OCI-LY3 (cell line): ENCODE measurements around the gene REPS1.

Experiments used
- EZH2phosphoT487 ChIP-seq: fragments of 200-600 bp; shearing (Covaris generic); IDR thresholded peaks from 2 replicates; pipeline ENCODE4 v1.6.1; 2018; ENCODE audit warnings: antibody characterized with exemption, mixed run types, low read depth
- TF ChIP-seq, protein P1 (sequence below): fragments of 200-600, 300-600 bp; sonication (generic); IDR thresholded peaks from 2 replicates; pipeline ENCODE4 v1.5.1; 2014; ENCODE audit warnings: antibody characterized with exemption, low read length, low read depth

DNA sequence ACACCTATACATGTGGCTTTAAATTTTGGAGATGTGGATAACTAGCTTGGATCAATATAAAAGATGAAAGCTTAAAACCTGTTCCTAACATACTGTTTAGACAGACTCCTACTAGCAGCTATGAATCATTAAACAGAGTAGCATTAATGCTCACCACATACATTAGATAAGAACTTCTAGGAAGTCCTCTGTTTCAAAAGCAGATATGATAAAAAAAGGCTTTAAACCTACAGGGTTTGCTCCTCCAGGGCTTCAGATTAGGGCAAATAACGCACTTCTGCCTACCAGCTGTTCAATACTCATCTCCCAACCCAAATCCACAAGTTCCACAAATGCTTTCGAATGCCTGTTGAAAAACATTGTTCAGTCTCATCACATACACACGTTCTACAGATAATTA is 1.5 kb downstream of the REPS1 start:
- TF ChIP-seq, protein P1, sequence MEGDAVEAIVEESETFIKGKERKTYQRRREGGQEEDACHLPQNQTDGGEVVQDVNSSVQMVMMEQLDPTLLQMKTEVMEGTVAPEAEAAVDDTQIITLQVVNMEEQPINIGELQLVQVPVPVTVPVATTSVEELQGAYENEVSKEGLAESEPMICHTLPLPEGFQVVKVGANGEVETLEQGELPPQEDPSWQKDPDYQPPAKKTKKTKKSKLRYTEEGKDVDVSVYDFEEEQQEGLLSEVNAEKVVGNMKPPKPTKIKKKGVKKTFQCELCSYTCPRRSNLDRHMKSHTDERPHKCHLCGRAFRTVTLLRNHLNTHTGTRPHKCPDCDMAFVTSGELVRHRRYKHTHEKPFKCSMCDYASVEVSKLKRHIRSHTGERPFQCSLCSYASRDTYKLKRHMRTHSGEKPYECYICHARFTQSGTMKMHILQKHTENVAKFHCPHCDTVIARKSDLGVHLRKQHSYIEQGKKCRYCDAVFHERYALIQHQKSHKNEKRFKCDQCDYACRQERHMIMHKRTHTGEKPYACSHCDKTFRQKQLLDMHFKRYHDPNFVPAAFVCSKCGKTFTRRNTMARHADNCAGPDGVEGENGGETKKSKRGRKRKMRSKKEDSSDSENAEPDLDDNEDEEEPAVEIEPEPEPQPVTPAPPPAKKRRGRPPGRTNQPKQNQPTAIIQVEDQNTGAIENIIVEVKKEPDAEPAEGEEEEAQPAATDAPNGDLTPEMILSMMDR = no peak
- TF ChIP-seq EZH2phosphoT487 = no peak
